AG08396 (cell line): ENCODE results near the gene CARD14.
"Not testable (repeated sequence)": the region's sequence is repeated elsewhere in the genome, so short reads cannot be mapped to it uniquely, and the experiment has no call there.

Source experiments
- DNase-seq: peaks from one replicate; pipeline ENCODE4 v3.0.0; 2012; ENCODE audit warnings: low spot score, mixed read lengths

The CARD14 gene

GRCh38 chr17:80248894-80249710, 79.3 kb downstream of the CARD14 start:
- DNase-seq = no peak

- no peak for DNase-seq
Observed at GRCh38 chr17:80251966-80252365, 82.1 kb downstream of the CARD14 start.

GRCh38 chr17:80252871-80253270, 83.0 kb downstream of the CARD14 start:
- DNase-seq = no peak

GRCh38 chr17:80253631-80254395, 84.0 kb downstream of the CARD14 start:
- no peak for DNase-seq

GRCh38 chr17:80254396-80255251, 84.8 kb downstream of the CARD14 start:
- peak; percentile 91 for DNase-seq

GRCh38 chr17:80256034-80256350, 86.2 kb downstream of the CARD14 start:
- DNase-seq = no peak

- DNase-seq = no peak
Observed at GRCh38 chr17:80257716-80258213, 87.9 kb downstream of the CARD14 start.

- not testable (repeated sequence) for DNase-seq
Observed at GRCh38 chr17:80258296-80258695, 88.5 kb downstream of the CARD14 start.
